Ishikawa (cell line): ENCODE results near the gene GRM7.

ENCODE experiments used
- EGR1 ChIP-seq: IDR thresholded peaks from 2 replicates; pipeline ENCODE4 v1.6.1; 2012
- REST ChIP-seq: IDR thresholded peaks from 2 replicates; pipeline ENCODE4 v1.6.1; 2012; ENCODE audit warnings: low read depth, mild to moderate bottlenecking

GRCh38 chr3:6985848-6986247 is 124.9 kb downstream of the GRM7 start:
- TF ChIP-seq REST (no peak), EGR1 (no peak)
